ENCODE data around the gene TENM4. TPM values are rescaled to one million over a fixed set of nuclear protein-coding genes. Genes with fewer than 3 reads are reported as not detected.

TENM4 gene
- polyA plus RNA-seq, 5 donors, result 3.1 to 6.2 (median 3.7) TPM

GRCh38 chr11:78710417-78710816, 730.4 kb downstream of the TENM4 start:
- no peak for DNase-seq

DNA sequence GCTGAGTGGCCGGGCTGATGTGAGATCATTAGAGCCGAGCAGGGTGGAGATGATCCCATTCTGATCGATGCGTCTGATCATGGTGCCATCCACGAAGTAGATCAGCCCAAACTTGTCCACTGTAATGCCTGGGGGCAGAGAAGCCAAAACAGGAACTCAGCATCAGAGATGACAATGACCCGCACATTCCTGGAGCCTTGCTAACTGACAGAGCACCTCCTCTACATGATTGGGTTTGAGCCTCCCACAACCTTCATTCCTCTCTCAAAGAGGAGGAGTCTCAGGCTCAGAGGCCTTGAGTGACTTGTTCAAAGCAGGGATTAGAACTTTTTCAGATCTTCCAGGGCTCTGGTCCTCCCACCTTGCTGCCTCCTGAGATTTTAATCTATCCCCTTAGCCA, 732.4 kb downstream of the TENM4 start:
- no peak for DNase-seq

GRCh38 chr11:78706551-78706950, 734.3 kb downstream of the TENM4 start:
- DNase-seq, result no peak

GRCh38 chr11:78704811-78705210, 736.0 kb downstream of the TENM4 start:
- no peak for DNase-seq

- DNase-seq, result no peak
Measured at GRCh38 chr11:78699609-78700135, 741.2 kb downstream of the TENM4 start.

DNA sequence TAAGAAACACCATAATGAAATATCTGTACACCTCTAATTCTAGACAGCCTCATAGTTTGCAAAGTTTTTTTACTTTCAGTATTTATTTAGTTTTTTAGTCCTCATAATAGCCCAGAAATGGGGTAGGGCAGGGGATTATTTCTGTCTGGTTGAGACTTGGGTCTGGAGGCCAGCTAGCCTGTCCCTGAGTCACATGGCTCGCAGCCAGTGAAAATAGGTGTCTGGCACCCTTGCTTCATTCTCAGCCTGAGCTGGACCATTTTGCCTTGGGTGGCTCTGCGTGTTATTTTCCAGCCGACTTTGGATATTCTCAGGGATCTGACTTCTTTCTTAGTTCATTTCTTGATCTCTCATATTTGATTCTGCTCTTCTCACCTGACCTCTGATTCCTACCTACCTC, 742.2 kb downstream of the TENM4 start:
- DNase-seq, result no peak

DNA sequence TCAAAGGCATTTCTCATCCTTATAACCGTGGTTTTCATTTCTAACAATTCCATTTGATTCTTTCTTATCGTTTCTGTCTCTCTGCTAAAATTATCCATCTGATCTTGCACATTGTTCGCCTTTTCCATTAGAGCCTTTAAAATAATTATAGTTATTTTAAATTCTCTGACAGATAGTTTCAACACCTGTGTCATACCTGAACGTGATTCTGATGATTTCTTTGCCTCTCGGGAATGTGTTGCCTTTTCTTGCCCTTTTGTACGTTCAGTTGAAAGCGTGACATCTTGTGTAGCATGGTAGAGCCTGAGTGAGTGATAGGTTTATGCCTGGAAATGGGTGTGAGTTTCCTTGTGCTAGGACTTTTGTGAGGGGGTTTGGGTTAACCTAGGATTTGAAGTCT, 744.7 kb downstream of the TENM4 start:
- no peak for DNase-seq

DNA sequence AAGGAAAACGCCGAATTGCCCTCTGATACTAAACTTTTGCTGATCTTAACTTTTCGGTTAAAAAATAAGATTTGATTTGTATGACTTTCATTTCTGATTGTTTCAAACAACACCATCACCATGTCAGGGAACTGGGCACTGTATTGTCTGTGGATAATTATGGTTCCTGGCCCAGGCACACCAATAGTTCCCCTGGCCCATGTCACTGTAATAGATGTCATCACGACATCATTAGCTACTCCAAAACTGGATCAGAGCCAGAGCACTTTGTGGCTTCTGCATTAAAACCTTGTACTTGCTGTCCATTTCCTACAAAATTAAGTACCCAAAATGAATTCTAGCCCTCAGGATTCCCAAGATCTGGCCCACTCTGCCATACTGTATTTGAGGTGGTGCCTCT, 746.7 kb downstream of the TENM4 start:
- DNase-seq, result no peak

DNA sequence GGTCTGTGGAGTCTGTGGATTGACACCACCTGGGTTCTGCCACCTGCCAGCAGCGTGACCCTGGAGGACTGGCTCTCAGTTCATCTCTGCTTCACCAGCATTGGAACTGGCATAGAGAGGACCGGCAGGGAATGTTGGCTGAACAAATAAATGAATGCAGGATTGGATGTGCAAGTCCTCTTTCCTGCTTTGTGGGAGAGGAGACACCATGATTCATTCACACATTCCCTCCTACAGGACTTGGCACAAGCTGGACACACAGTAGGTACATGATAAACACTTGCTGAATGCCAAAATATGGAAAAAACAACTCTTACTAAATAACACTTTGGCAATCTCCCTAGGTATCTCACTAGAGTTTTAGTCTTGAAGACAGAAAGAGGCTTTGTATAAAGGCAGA, 749.6 kb downstream of the TENM4 start:
- no peak for DNase-seq

- no peak for DNase-seq
Measured at GRCh38 chr11:78690352-78690987, 750.4 kb downstream of the TENM4 start.

DNA sequence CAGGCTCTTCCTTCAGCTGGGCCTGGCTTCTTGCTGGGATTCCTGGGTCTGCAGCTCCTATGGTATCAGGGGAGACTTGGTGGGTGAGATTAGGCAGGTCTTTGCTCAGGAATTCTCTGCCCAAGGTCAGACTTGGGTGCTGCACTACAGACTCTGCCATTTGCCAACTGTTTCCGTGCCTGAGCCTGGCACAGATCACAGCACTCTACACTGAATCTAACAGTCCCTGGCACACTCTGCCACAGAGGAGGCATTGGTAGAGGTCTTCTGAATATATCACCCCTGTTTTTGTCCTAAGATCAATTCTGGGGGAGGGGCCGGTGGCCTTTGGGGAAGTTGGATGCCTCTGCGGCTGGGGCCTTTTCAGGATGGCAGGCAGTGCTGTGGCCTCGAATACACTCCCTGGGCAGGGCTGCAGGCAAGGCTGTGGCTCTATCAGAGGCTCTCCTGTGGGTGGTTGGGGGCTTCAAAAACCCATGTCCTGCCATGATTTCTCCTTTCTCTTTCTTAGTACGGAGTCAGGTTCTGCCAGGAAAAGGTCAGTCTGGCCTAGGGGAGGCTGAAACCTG, 751.2 kb downstream of the TENM4 start:
- no peak for DNase-seq

DNA sequence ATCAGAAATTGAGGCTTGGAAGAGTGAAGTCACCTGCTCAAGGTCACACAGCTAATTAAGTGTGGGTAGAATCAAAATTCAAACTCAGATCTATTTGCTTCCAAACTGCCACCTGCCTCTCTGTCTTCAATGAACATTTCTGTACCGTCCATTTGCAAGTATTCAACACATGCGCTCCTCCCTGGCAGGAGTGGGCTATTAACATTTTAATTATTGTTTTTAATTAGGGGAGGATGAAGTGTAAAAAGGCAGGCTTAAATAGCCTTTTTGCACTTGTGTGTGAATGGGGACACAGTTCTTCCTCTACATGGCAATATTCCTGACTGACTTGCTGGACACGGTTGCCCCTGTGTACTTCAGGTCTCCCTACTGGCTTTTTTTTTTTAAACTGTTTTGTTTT, 751.7 kb downstream of the TENM4 start:
- DNase-seq, result no peak

- peak in 1 of 2 donors; percentile 7 for DNase-seq
Measured at GRCh38 chr11:78688460-78688859, 752.4 kb downstream of the TENM4 start.

DNA sequence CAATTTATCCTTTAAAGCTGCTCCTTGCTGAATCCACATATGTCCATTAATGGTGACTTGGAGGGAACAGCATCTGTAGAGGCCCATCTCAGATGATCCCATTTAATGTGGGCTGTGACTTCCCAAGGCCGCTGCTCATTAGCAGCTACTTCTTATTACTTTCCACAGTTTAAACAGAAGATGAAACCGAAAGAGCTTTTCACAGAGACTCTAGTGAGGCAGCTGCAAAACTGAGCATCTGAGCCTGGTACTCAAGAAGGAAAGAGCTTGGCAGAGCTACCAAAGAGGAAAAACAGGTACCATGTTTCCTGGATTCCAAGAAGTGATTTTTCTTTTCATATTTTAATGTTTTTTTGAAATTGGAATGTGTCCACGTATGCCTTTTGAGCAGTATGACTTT, 755.7 kb downstream of the TENM4 start:
- no peak for DNase-seq

GRCh38 chr11:78684377-78684776, 756.5 kb downstream of the TENM4 start:
- DNase-seq, result no peak

- DNase-seq, result no peak
Measured at GRCh38 chr11:78683774-78684173, 757.1 kb downstream of the TENM4 start.

DNA sequence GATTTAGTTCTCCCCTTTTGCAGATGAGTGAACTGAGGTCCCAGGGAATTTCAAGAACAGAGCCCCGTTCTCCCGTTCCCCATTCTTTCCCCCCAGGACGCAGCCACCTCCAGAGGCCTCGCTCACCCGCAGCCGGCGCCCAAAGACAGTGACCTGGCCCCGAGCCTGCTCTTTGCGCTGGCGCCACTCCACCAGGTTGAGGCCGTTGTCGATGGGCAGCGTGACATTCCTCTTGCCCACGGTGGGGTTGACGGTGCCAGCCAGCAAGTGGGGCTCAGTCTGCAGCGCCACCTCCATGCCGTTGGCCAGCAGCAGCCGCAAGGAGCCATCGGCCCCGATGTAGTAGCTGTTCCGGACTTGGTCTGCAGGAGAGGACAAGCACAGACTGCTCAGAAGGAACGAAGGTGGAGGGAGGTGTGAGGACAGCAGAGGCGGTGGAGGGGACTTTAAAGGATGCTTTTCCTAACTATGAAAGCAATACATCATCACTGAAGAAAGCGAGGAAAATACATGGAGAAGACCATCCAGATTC, 764.7 kb downstream of the TENM4 start:
- DNase-seq, result no peak

GRCh38 chr11:78672850-78673620, 767.8 kb downstream of the TENM4 start:
- DNase-seq, result no peak

GRCh38 chr11:78669249-78669648, 771.6 kb downstream of the TENM4 start:
- DNase-seq, result no peak

DNA sequence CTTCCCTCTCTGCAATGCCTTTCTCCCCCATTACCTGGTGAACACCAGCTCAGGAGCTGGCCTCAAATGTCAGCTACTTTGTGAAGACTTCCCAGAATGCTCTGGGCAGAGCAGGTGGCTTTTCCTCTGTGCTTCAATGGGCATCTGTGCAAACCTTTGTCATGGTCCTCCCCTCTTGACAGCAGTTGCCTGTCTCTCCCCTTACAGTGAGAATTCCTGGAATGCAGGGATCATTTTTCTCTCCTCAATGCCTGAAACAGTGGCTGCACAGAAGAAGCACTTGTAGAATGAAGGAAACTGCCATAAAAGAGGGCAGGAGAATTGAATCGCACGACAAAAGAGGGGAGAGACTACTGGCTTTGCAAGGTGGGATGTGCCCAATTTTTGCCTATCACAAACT, 773.4 kb downstream of the TENM4 start:
- no peak for DNase-seq

- no peak for DNase-seq
Measured at GRCh38 chr11:78666675-78667160, 774.1 kb downstream of the TENM4 start.

GRCh38 chr11:78664636-78665035, 776.2 kb downstream of the TENM4 start:
- no peak for DNase-seq

DNA sequence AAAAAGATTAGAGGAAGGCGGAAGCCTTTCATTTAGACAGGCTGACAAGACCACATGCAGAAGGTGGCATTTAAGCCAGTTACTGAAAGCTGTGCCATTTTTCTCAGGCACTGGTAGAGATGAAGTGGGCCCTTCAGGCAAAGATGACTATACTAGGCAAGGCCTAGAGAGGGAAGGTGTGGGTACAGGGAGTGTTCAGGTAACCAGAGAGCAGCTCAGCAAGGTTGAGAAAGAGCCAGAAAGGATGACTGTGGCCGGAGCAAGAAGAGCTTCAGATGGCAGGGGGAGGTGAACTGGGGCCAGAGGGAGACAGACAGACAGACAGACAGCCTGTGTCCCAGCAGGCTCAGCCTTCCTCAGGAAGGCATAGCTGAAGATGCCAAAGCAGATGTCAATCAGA, 778.0 kb downstream of the TENM4 start:
- DNase-seq, result no peak

Data from right lung (tissue), 5 donors.